ENCODE results near the gene MKX. TPM values are rescaled to one million over a fixed set of nuclear protein-coding genes. Genes with fewer than 3 reads are reported as not detected.

Gene MKX
- total RNA-seq, 5 donors from 2014 or later (not counting 1 experiment from before 2014, with no cell fraction given): 0.16 TPM; not detected in 4

DNA sequence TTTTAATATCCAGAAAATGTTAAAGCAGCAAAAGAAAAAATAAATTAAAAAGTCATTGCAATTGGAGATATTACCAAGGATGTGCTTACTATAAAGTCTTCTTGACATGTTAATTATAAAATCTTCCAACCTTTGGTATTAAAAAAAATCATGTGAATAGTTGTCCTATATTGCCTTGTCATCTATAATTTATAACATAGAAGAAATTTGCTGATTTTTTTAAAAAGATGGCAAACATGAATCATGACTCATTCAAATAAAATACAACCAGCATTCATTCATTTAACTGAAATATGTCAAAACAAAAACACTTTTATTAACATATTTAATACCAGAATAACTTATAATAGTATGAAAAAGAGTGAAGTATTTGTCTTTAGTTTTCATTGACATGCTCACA, 72.6 kb downstream of the MKX start:
- ChIA-PET POLR2A (no interaction called here), CTCF (no interaction called here)
- no peaks in the 10 kb centered on the region for H3K4me1 ChIP-seq (ENCODE audit: control insufficient read depth in 1 of 2, extremely low read depth in 1 of 2, insufficient read depth in 2 of 2, low read length in 2 of 2)
- ATAC-seq (replicated peaks in 1 of 4) (no peak), DNase-seq (no peak)
- no peaks in the 10 kb centered on the region for H3K27me3 ChIP-seq (replicated peaks in 1 of 2; ENCODE audit: control insufficient read depth in 2 of 2, extremely low read depth in 1 of 2, insufficient read depth in 2 of 2, low read length in 1 of 2)
- no peaks in the 10 kb centered on the region for H3K36me3 ChIP-seq (ENCODE audit: control insufficient read depth in 2 of 2, extremely low read depth in 1 of 2, insufficient read depth in 1 of 2, low read length in 1 of 2)
- H3K4me1 Mint-ChIP-seq: no peaks in the 10 kb centered on the region
- H3K9me3 ChIP-seq: no peaks in the 10 kb centered on the region
- no peak overlapping the region for H3K4me3 ChIP-seq (ENCODE audit: control insufficient read depth in 1 of 2, extremely low read depth in 1 of 2, low read length in 1 of 2)
- H3K27me3 Mint-ChIP-seq: peaks cover 3 to 5% of the 10 kb centered on the region in 2 donors
- no peak overlapping the region for H3K27ac Mint-ChIP-seq
- no peak overlapping the region for H3K27ac ChIP-seq (ENCODE audit: low read length)
- H3K4me3 Mint-ChIP-seq: no peak overlapping the region
- no peaks in the 10 kb centered on the region for H3K36me3 Mint-ChIP-seq
- no peaks in the 10 kb centered on the region for H3K9me3 Mint-ChIP-seq

DNA sequence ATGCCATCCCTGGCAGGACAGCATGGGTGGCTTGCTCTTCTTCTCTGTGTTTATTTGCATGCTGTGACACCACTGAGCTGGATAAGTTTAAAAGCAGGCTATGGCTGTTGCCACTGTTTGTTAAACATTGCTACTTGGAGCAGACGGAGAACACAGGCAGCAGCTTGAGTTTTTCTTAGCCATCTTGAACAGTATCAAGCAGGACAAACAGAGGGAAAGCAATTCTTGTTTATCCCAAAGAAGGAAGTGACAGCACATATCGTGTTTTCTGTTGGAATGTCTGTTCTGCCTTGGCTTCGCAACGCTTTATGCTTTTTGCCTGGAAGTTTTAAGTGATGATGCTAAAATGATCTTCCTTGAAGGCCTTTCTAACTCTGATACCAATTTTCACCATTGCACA, 73.8 kb downstream of the MKX start:
- H3K9me3 ChIP-seq: no peaks in the 10 kb centered on the region
- no peak overlapping the region for H3K27ac Mint-ChIP-seq
- DNase-seq (no peak), ATAC-seq (replicated peaks in 1 of 4) (no peak)
- CTCF ChIA-PET: no interaction called here
- H3K4me3 ChIP-seq (ENCODE audit: control insufficient read depth in 1 of 2, extremely low read depth in 1 of 2, low read length in 1 of 2): no peak overlapping the region
- H3K36me3 Mint-ChIP-seq: no peaks in the 10 kb centered on the region
- H3K36me3 ChIP-seq (ENCODE audit: control insufficient read depth in 2 of 2, extremely low read depth in 1 of 2, insufficient read depth in 1 of 2, low read length in 1 of 2): no peaks in the 10 kb centered on the region
- H3K27me3 ChIP-seq (replicated peaks in 1 of 2; ENCODE audit: control insufficient read depth in 2 of 2, extremely low read depth in 1 of 2, insufficient read depth in 2 of 2, low read length in 1 of 2): no peaks in the 10 kb centered on the region
- H3K4me1 ChIP-seq (ENCODE audit: control insufficient read depth in 1 of 2, extremely low read depth in 1 of 2, insufficient read depth in 2 of 2, low read length in 2 of 2): no peaks in the 10 kb centered on the region
- no peak overlapping the region for H3K27ac ChIP-seq (ENCODE audit: low read length)
- WGBS (ENCODE audit: insufficient coverage): 86% methylated on average over 1 of the region's 4 CpGs
- POLR2A ChIA-PET: no interaction called here
- no peaks in the 10 kb centered on the region for H3K9me3 Mint-ChIP-seq
- H3K4me3 Mint-ChIP-seq: no peak overlapping the region
- no peaks in the 10 kb centered on the region for H3K4me1 Mint-ChIP-seq
- H3K27me3 Mint-ChIP-seq: peaks cover under 1 to 3% of the 10 kb centered on the region in 2 donors

DNA sequence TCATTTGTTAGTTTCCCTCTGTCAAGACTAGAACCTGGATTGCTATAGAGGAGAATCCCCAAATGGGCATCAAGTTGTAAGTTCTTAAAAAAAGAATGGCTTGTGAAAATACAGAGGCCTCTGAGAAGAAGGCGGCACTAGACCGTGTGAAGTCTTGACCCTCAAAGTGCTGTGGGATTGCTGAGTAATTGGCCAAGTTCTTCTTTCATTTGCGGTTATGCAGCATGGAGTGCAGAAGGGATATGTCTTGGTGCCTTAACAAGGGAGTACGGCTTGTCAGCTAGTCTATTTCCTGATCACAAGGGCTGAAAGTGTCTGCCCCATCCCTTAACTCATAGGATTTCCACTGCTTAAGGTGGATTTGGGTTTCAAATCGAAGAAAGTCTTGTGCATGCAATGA, 81.2 kb downstream of the MKX start:
- POLR2A ChIA-PET: no interaction called here
- no peaks in the 10 kb centered on the region for H3K4me1 ChIP-seq (ENCODE audit: control insufficient read depth in 1 of 2, extremely low read depth in 1 of 2, insufficient read depth in 2 of 2, low read length in 2 of 2)
- no peak for DNase-seq

DNA sequence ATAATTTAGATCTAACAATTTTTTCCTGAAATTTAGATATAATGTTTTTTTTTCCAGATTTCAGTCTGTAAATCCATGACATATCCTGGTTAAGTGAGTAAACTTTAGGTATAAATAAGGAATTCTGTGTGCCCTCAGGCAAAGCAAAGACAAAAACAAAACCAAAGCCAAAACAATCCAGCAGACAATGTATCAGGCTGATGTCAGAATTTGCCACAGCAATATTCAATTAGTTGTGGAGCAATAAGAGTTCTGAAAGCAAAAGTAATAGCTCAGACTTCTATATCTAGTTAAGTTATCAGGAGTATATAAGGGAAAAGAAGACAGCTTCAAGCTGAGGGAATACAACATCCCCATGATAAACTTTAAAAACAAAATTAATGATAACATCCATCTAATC, 82.0 kb downstream of the MKX start:
- Mint-ChIP-seq H3K4me3 (no peak overlapping the region), H3K4me1 (no peaks in the 10 kb centered on the region), H3K9me3 (no peaks in the 10 kb centered on the region), H3K27ac (no peak overlapping the region), H3K36me3 (no peaks in the 10 kb centered on the region), H3K27me3 (peaks cover 35 to 52% of the 10 kb centered on the region in 2 donors)
- Histone ChIP-seq H3K9me3 (no peaks in the 10 kb centered on the region), H3K36me3 (ENCODE audit: control insufficient read depth in 2 of 2, extremely low read depth in 1 of 2, insufficient read depth in 1 of 2, low read length in 1 of 2) (no peaks in the 10 kb centered on the region), H3K4me3 (ENCODE audit: control insufficient read depth in 1 of 2, extremely low read depth in 1 of 2, low read length in 1 of 2) (no peak overlapping the region), H3K4me1 (ENCODE audit: control insufficient read depth in 1 of 2, extremely low read depth in 1 of 2, insufficient read depth in 2 of 2, low read length in 2 of 2) (no peaks in the 10 kb centered on the region), H3K27ac (ENCODE audit: low read length) (no peak overlapping the region), H3K27me3 (replicated peaks in 1 of 2; ENCODE audit: control insufficient read depth in 2 of 2, extremely low read depth in 1 of 2, insufficient read depth in 2 of 2, low read length in 1 of 2) (peaks cover 0 to 21% of the 10 kb centered on the region in 2 experiments)
- ATAC-seq (replicated peaks in 1 of 4) (no peak), DNase-seq (no peak)
- ChIA-PET CTCF (no interaction called here), POLR2A (no interaction called here)

More for the DNA sequence above, 81.2 kb downstream of the MKX start:
- Mint-ChIP-seq H3K27me3 (peaks cover 35 to 52% of the 10 kb centered on the region in 2 donors), H3K9me3 (no peaks in the 10 kb centered on the region), H3K36me3 (no peaks in the 10 kb centered on the region), H3K4me3 (no peak overlapping the region), H3K4me1 (no peaks in the 10 kb centered on the region), H3K27ac (no peak overlapping the region)
- H3K9me3 ChIP-seq: no peaks in the 10 kb centered on the region
- ATAC-seq (replicated peaks in 1 of 4): no peak
- H3K36me3 ChIP-seq (ENCODE audit: control insufficient read depth in 2 of 2, extremely low read depth in 1 of 2, insufficient read depth in 1 of 2, low read length in 1 of 2): no peaks in the 10 kb centered on the region
- no peak overlapping the region for H3K4me3 ChIP-seq (ENCODE audit: control insufficient read depth in 1 of 2, extremely low read depth in 1 of 2, low read length in 1 of 2)
- peaks cover 0 to 20% of the 10 kb centered on the region in 2 experiments for H3K27me3 ChIP-seq (replicated peaks in 1 of 2; ENCODE audit: control insufficient read depth in 2 of 2, extremely low read depth in 1 of 2, insufficient read depth in 2 of 2, low read length in 1 of 2)
- CTCF ChIA-PET: no interaction called here
- 65% methylated on average over 2 of the region's 5 CpGs for WGBS (ENCODE audit: insufficient coverage)
- no peak overlapping the region for H3K27ac ChIP-seq (ENCODE audit: low read length)

DNA sequence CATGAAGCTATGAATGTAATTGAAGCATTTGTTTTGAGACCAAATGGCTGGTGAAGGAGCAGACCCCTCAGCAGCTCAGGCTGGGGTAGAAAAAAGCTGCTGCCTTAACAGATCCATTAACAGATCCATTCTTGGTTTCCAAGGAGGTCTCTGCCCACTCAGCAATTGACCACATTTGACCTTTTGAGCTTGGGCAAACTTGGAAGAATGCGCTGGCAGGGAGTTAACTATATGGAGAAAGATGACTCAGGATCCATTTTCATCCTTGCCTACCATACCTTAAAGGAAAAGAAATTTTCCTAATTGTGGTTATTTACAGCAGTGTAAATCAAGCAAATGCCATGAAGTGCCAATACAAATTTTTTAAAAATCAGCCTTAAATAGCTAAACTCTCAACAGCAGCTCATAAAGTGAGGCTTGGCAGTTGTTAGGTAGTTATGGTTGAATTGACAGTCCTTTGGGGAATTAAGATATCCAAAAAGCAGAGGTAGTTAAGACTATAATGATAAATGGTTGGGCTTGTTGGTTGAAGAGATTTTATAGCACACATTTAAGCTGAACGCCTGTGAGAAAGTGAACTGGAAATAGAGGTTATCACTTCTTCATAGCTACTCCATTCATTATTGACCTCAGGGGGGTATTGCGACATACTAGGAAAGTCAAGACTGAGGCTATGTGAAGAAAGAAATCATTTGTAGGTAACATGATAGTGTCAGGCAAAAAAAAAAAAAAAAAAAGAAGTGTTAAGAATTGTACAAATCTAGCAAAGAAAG, 83.9 kb downstream of the MKX start:
- CTCF ChIA-PET: interaction anchor here (0.7 to 1.2 kb wide), 2 partner anchors 88 to 158 kb away, joined by 4 read pairs; partner anchors contain the start of gene RAB18 (in 1 of the 2)
- Histone ChIP-seq H3K36me3 (ENCODE audit: control insufficient read depth in 2 of 2, extremely low read depth in 1 of 2, insufficient read depth in 1 of 2, low read length in 1 of 2) (no peaks in the 10 kb centered on the region), H3K9me3 (no peaks in the 10 kb centered on the region), H3K27me3 (replicated peaks in 1 of 2; ENCODE audit: control insufficient read depth in 2 of 2, extremely low read depth in 1 of 2, insufficient read depth in 2 of 2, low read length in 1 of 2) (peaks cover 0 to 24% of the 10 kb centered on the region in 2 experiments), H3K27ac (ENCODE audit: low read length) (no peak overlapping the region), H3K4me3 (ENCODE audit: control insufficient read depth in 1 of 2, extremely low read depth in 1 of 2, low read length in 1 of 2) (no peak overlapping the region), H3K4me1 (ENCODE audit: control insufficient read depth in 1 of 2, extremely low read depth in 1 of 2, insufficient read depth in 2 of 2, low read length in 2 of 2) (peaks cover 0 to 1% of the 10 kb centered on the region in 2 experiments)
- peaks cover 35 to 52% of the 10 kb centered on the region in 2 donors for H3K27me3 Mint-ChIP-seq
- no peaks in the 10 kb centered on the region for H3K4me1 Mint-ChIP-seq
- POLR2A ChIA-PET: no interaction called here
- no peaks in the 10 kb centered on the region for H3K36me3 Mint-ChIP-seq
- WGBS (ENCODE audit: insufficient coverage): no CpG with 5 or more reads among the region's 3 CpGs
- no peak overlapping the region for H3K4me3 Mint-ChIP-seq
- no peaks in the 10 kb centered on the region for H3K9me3 Mint-ChIP-seq
- no peak overlapping the region for H3K27ac Mint-ChIP-seq
- DNase-seq (no peak), ATAC-seq (replicated peaks in 1 of 4) (no peak)

DNA sequence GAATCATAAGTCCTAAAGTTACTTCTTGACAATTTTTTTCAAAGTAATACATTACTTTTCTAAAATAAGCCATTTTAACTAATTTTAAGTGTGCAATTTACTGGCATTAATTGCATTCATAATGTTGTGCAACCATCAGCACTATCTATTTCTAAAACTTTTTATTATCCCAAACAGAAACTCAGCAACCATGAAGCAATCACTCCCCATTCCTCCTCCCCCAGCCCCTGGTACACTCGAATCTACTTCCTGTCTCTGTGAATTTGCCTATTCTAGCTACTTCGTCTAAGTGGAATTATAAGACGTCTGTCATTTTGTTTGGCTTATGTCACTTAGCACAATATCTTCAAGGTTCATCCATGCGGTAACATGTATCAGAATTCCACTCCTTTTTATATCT, 84.9 kb downstream of the MKX start:
- ATAC-seq (replicated peaks in 1 of 4): no peak

More for the DNA sequence above, 84.9 kb downstream of the MKX start:
- ChIA-PET POLR2A (no interaction called here), CTCF (interaction anchor here in 1 of 2 donors (1.4 kb wide), 1 partner anchor 9 kb away, joined by 3 read pairs; no protein-coding TSS in a partner anchor)
- H3K4me1 ChIP-seq (ENCODE audit: control insufficient read depth in 1 of 2, extremely low read depth in 1 of 2, insufficient read depth in 2 of 2, low read length in 2 of 2): peaks cover 0 to 2% of the 10 kb centered on the region in 2 experiments
- no peak overlapping the region for H3K27ac Mint-ChIP-seq
- H3K9me3 Mint-ChIP-seq: no peaks in the 10 kb centered on the region
- H3K4me3 Mint-ChIP-seq: no peak overlapping the region
- no peak overlapping the region for H3K4me3 ChIP-seq (ENCODE audit: control insufficient read depth in 1 of 2, extremely low read depth in 1 of 2, low read length in 1 of 2)
- no peak overlapping the region for H3K27ac ChIP-seq (ENCODE audit: low read length)
- no CpG with 5 or more reads among the region's 4 CpGs for WGBS (ENCODE audit: insufficient coverage)
- no peaks in the 10 kb centered on the region for H3K9me3 ChIP-seq
- H3K4me1 Mint-ChIP-seq: peaks cover 0 to 5% (median 0%) of the 10 kb centered on the region in 3 donors
- H3K27me3 Mint-ChIP-seq: peaks cover 32 to 50% of the 10 kb centered on the region in 2 donors
- H3K27me3 ChIP-seq (replicated peaks in 1 of 2; ENCODE audit: control insufficient read depth in 2 of 2, extremely low read depth in 1 of 2, insufficient read depth in 2 of 2, low read length in 1 of 2): peaks cover 0 to 21% of the 10 kb centered on the region in 2 experiments
- H3K36me3 Mint-ChIP-seq: no peaks in the 10 kb centered on the region
- no peaks in the 10 kb centered on the region for H3K36me3 ChIP-seq (ENCODE audit: control insufficient read depth in 2 of 2, extremely low read depth in 1 of 2, insufficient read depth in 1 of 2, low read length in 1 of 2)
- DNase-seq: no peak

All from T-cell (primary cell).